ENCODE results near the gene NLRC4.

DNA sequence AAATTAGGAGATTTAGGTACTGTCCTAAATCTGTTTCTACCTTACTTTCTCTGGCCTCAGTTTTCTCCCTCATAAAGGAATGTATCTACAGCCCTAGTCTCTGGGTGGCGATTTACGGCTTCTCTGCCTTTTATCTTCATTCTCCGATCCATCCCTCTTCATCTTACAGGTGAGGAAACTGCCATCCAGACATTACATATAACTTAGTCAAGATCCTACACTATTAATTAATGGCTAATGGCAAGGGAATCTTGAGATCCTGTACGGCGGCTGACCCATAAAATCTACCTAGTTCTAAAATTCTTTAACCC, 12.6 kb upstream of the NLRC4 start:
- TF ChIP-seq, protein P1, sequence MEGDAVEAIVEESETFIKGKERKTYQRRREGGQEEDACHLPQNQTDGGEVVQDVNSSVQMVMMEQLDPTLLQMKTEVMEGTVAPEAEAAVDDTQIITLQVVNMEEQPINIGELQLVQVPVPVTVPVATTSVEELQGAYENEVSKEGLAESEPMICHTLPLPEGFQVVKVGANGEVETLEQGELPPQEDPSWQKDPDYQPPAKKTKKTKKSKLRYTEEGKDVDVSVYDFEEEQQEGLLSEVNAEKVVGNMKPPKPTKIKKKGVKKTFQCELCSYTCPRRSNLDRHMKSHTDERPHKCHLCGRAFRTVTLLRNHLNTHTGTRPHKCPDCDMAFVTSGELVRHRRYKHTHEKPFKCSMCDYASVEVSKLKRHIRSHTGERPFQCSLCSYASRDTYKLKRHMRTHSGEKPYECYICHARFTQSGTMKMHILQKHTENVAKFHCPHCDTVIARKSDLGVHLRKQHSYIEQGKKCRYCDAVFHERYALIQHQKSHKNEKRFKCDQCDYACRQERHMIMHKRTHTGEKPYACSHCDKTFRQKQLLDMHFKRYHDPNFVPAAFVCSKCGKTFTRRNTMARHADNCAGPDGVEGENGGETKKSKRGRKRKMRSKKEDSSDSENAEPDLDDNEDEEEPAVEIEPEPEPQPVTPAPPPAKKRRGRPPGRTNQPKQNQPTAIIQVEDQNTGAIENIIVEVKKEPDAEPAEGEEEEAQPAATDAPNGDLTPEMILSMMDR (optimal IDR thresholded peaks at IDR 0.05 in 1 of 3, IDR thresholded peaks at IDR 0.05 in 1 of 3, conservative IDR thresholded peaks at IDR 0.05 in 1 of 3; ENCODE audit: extremely low read depth in 1 of 3, insufficient read depth in 2 of 3, low read length in 3 of 3), result no peak
- no peak for TF ChIP-seq EZH2 (IDR thresholded peaks at IDR 0.05; ENCODE audit: low read length)

All from keratinocyte (primary cell).